Urinary bladder (tissue), 4 donors: ENCODE measurements around the gene LAS1L. TPM values are rescaled to one million over a fixed set of nuclear protein-coding genes. Genes with fewer than 3 reads are reported as not detected.
"Not testable (repeated sequence)": the region's sequence is repeated elsewhere in the genome, so short reads cannot be mapped to it uniquely, and the experiment has no call there.

Source experiments
- DNase-seq: peaks from one replicate; pipeline ENCODE4 v3.0.0-alpha.2; 2015; ENCODE audit errors: extremely low spot score
- H3K27ac ChIP-seq: one replicate; pipeline ENCODE4 v1.5.1; 2013; ENCODE audit warnings: low read depth, mild to moderate bottlenecking, moderate library complexity
- H3K36me3 ChIP-seq: one replicate; pipeline ENCODE4 v1.6.1; 2013; ENCODE audit warnings: mild to moderate bottlenecking, moderate library complexity; ENCODE audit not compliant: insufficient read depth
- H3K4me1 ChIP-seq: one replicate; pipeline ENCODE4 v1.6.1; 2013; ENCODE audit warnings: mild to moderate bottlenecking, moderate library complexity; ENCODE audit not compliant: insufficient read depth
- H3K4me3 ChIP-seq: one replicate; pipeline ENCODE4 v1.5.1; 2013; ENCODE audit warnings: low read depth, low read length
- WGBS: extraction: QIAGEN DNeasy Blood & Tissue Kit; methylation state at CpG from one replicate; pipeline ENCODE4 v1.1.7; 2013; 5-methylcytosine and 5-hydroxymethylcytosine counted together
- polyA plus RNA-seq: library from polyadenylated mRNA; stranded (reverse); fragments of 200-250 nt; gene quantifications from one replicate; pipeline ENCODE4 v1.2.3, GENCODE V29; 2013
- total RNA-seq: library from RNA; depleted of rRNA; stranded (reverse); fragments of >200 nt; gene quantifications from one replicate; pipeline ENCODE4 v1.2.3, GENCODE V29; 2014
- donor health status: healthy with polysubstance abuse.
- donor health status: healthy.

LAS1L gene
- total RNA-seq (12.6 TPM), polyA plus RNA-seq (28.9 TPM)

- H3K27ac ChIP-seq, result no peak within 1 kb of the TSS
- no peaks in the 10 kb centered on the region for H3K36me3 ChIP-seq
Observed at GRCh38 chrX:65534450-65535292, at the start of gene LAS1L. LAS1L (minus strand) TSS chrX:65534787; CDS start chrX:65534715, 72 bp downstream.

GRCh38 chrX:65582450-65583082 is 48.0 kb upstream of the LAS1L start:
- Histone ChIP-seq H3K4me3 (no peak overlapping the region), H3K4me1 (no peaks in the 10 kb centered on the region), H3K36me3 (no peaks in the 10 kb centered on the region), H3K27ac (no peak overlapping the region)
- DNase-seq, result no peak
- WGBS, result 74% methylated on average over 4 of the region's 4 CpGs

More at GRCh38 chrX:65534450-65535292, at the start of gene LAS1L:
- peak within 1 kb of the TSS; percentile 77 for H3K4me3 ChIP-seq
- no peaks in the 10 kb centered on the region for H3K4me1 ChIP-seq
- peak; percentile 90 for DNase-seq
- WGBS, result 2% methylated on average over 50 of the region's 50 CpGs

GRCh38 chrX:65581661-65582339 is 47.2 kb upstream of the LAS1L start:
- DNase-seq, result no peak
- 10% methylated on average over 12 of the region's 12 CpGs for WGBS
- H3K36me3 ChIP-seq, result no peaks in the 10 kb centered on the region
- no peak overlapping the region for H3K4me3 ChIP-seq
- no peak overlapping the region for H3K27ac ChIP-seq
- no peaks in the 10 kb centered on the region for H3K4me1 ChIP-seq

GRCh38 chrX:65578346-65578745 is 43.8 kb upstream of the LAS1L start:
- H3K27ac ChIP-seq, result no peak overlapping the region
- H3K4me1 ChIP-seq, result no peaks in the 10 kb centered on the region
- no peaks in the 10 kb centered on the region for H3K36me3 ChIP-seq
- H3K4me3 ChIP-seq, result no peak overlapping the region
- no peak for DNase-seq

- Histone ChIP-seq H3K4me3 (no peak overlapping the region), H3K36me3 (no peaks in the 10 kb centered on the region), H3K4me1 (no peaks in the 10 kb centered on the region), H3K27ac (no peak overlapping the region)
- DNase-seq, result no peak
Observed at GRCh38 chrX:65576160-65576559, 41.6 kb upstream of the LAS1L start.

GRCh38 chrX:65575022-65575421 is 40.4 kb upstream of the LAS1L start:
- Histone ChIP-seq H3K36me3 (no peaks in the 10 kb centered on the region), H3K4me3 (no peak overlapping the region), H3K27ac (no peak overlapping the region), H3K4me1 (no peaks in the 10 kb centered on the region)
- no peak for DNase-seq
- WGBS, result 35% methylated on average over 3 of the region's 3 CpGs

- Histone ChIP-seq H3K4me1 (no peaks in the 10 kb centered on the region), H3K27ac (no peak overlapping the region), H3K36me3 (no peaks in the 10 kb centered on the region), H3K4me3 (no peak overlapping the region)
- DNase-seq, result no peak
- WGBS, result 98% methylated on average over 2 of the region's 2 CpGs
Observed at GRCh38 chrX:65574356-65574755, 39.8 kb upstream of the LAS1L start.

- Histone ChIP-seq H3K4me1 (no peaks in the 10 kb centered on the region), H3K36me3 (no peaks in the 10 kb centered on the region), H3K4me3 (no peak overlapping the region), H3K27ac (no peak overlapping the region)
- DNase-seq, result no peak
- whole genome bisulfite sequencing, result 93% methylated on average over 4 of the region's 4 CpGs
Observed at GRCh38 chrX:65572971-65573370, 38.4 kb upstream of the LAS1L start.

GRCh38 chrX:65562850-65563249 is 28.3 kb upstream of the LAS1L start:
- WGBS, result 79% methylated on average over 1 of the region's 1 CpG
- H3K4me1 ChIP-seq, H3K36me3 ChIP-seq, DNase-seq, H3K4me3 ChIP-seq, H3K27ac ChIP-seq: not testable (repeated sequence)

GRCh38 chrX:65551489-65552339 is 17.1 kb upstream of the LAS1L start:
- 93% methylated on average over 62 of the region's 62 CpGs for WGBS
- Histone ChIP-seq H3K36me3 (no peaks in the 10 kb centered on the region), H3K27ac (no peak overlapping the region), H3K4me1 (no peaks in the 10 kb centered on the region), H3K4me3 (no peak overlapping the region)
- no peak for DNase-seq

- Histone ChIP-seq H3K27ac (no peak overlapping the region), H3K36me3 (no peaks in the 10 kb centered on the region), H3K4me1 (no peaks in the 10 kb centered on the region), H3K4me3 (no peak overlapping the region)
- 85% methylated on average over 16 of the region's 16 CpGs for WGBS
- no peak for DNase-seq
Observed at GRCh38 chrX:65551086-65551485, 16.5 kb upstream of the LAS1L start.

- no peak overlapping the region for H3K4me3 ChIP-seq
- 59% methylated on average over 1 of the region's 1 CpG for WGBS
- DNase-seq, result no peak
- H3K27ac ChIP-seq, result no peak overlapping the region
- no peaks in the 10 kb centered on the region for H3K36me3 ChIP-seq
- H3K4me1 ChIP-seq, result no peaks in the 10 kb centered on the region
Observed at GRCh38 chrX:65545456-65545855, 10.9 kb upstream of the LAS1L start.

- H3K4me3 ChIP-seq, result no peak overlapping the region
- no peak overlapping the region for H3K27ac ChIP-seq
- no peaks in the 10 kb centered on the region for H3K4me1 ChIP-seq
- H3K36me3 ChIP-seq, result no peaks in the 10 kb centered on the region
- DNase-seq, result no peak
- WGBS, result 50% methylated on average over 3 of the region's 3 CpGs
Observed at GRCh38 chrX:65537229-65537628, 2.6 kb upstream of the LAS1L start.
